B cell (primary cell): ENCODE results near the gene B3GALT6. TPM values are rescaled to one million over a fixed set of nuclear protein-coding genes. Genes with fewer than 3 reads are reported as not detected.

Experiments used
- ATAC-seq: fragments of 200-7000 bp; cut with Tn5 transposase; one replicate; pipeline ENCODE4 v1.10.0; 2021; ENCODE audit warnings: low read depth, mild to moderate bottlenecking, moderate number of reproducible peaks, moderate library complexity
- CTCF ChIA-PET: fragments of 350-600 bp; sonication (Branson Sonifier 250); formaldehyde crosslinking; loops from one replicate; lab custom pipeline; 2021; ENCODE audit warnings: antibody characterized with exemption, inconsistent platforms; lab: Charles Lee
- POLR2A ChIA-PET: fragments of 350-600 bp; sonication (Branson Sonifier 250); formaldehyde crosslinking; loops from one replicate; lab custom pipeline; 2021; ENCODE audit warnings: antibody characterized with exemption; lab: Charles Lee
- DNase-seq: peaks from one replicate; pipeline ENCODE4 v3.0.0; 2013
- H2AFZ ChIP-seq: 2 replicates; pipeline ENCODE4 v1.6.1; 2012; ENCODE audit warnings: mild to moderate bottlenecking, low read depth, low read length; ENCODE audit not compliant: insufficient read depth, poor library complexity, severe bottlenecking
- H3K27ac ChIP-seq, 2 donors: 1 replicate in 1 of 2; 2 replicates in 1 of 2; pipeline ENCODE4 v1.5.1; 2012 to 2013; ENCODE audit warnings: low read length in 2 of 2, mild to moderate bottlenecking in 2 of 2, moderate library complexity in 1 of 2
- H3K27me3 ChIP-seq, 4 experiments: fragments of 200-600 bp in 1 of 4; sonication (generic) in 1 of 4; replicated peaks in 1 of 4; 1 replicate in 2 of 4; 2 replicates in 2 of 4; pipeline versions ENCODE4 v1.6.1 to v1.7.0; 2013 to 2016; ENCODE audit warnings: low read length in 3 of 4, mild to moderate bottlenecking in 2 of 4, mixed read lengths in 1 of 4, moderate library complexity in 1 of 4; ENCODE audit not compliant: insufficient read depth in 4 of 4, control insufficient read depth in 3 of 4; ENCODE audit errors: control extremely low read depth in 1 of 4
- H3K36me3 ChIP-seq, 2 experiments: replicated peaks in 1 of 2; 1 replicate in 1 of 2; 2 replicates in 1 of 2; pipeline versions ENCODE4 v1.6.1 to v1.7.1; 2013; ENCODE audit warnings: low read length in 1 of 2; ENCODE audit not compliant: insufficient read depth in 2 of 2, control insufficient read depth in 1 of 2; ENCODE audit errors: control extremely low read depth in 1 of 2, extremely low read depth in 1 of 2
- H3K4me1 ChIP-seq, 2 donors: fragments of 200-600 bp in 1 of 2; sonication (generic) in 1 of 2; 1 replicate in 1 of 2; 2 replicates in 1 of 2; pipeline versions ENCODE4 v1.5.1 to v1.6.1; 2013 to 2017; ENCODE audit warnings: low read length in 2 of 2; ENCODE audit not compliant: control insufficient read depth in 2 of 2, insufficient read depth in 2 of 2
- H3K4me2 ChIP-seq: replicated peaks from 2 replicates; pipeline ENCODE3; 2012; ENCODE audit warnings: mild to moderate bottlenecking, low read depth, low read length; ENCODE audit not compliant: poor library complexity, severe bottlenecking
- H3K4me3 ChIP-seq, 5 experiments: fragments of 200-600 bp in 1 of 5; sonication (generic) in 1 of 5; 1 replicate in 3 of 5; 2 replicates in 2 of 5; pipeline versions ENCODE4 v1.5.1 to v1.7.0; 2011 to 2016; ENCODE audit warnings: low read length in 4 of 5, mild to moderate bottlenecking in 4 of 5, low read depth in 2 of 5, control low read depth in 1 of 5, moderate library complexity in 1 of 5; ENCODE audit not compliant: insufficient read depth in 1 of 5; ENCODE audit errors: control extremely low read depth in 1 of 5, extremely low read depth in 1 of 5
- H3K79me2 ChIP-seq: fragments of 200-600 bp; sonication (generic); one replicate; pipeline ENCODE4 v1.6.0; 2016; ENCODE audit warnings: low read length; ENCODE audit not compliant: control insufficient read depth, insufficient read depth
- H3K9ac ChIP-seq: fragments of 200-600 bp; sonication (generic); 2 replicates; pipeline ENCODE4 v1.6.1; 2017; ENCODE audit warnings: mild to moderate bottlenecking, low read length, moderate library complexity
- H3K9me3 ChIP-seq, 3 donors: one replicate each; pipeline versions ENCODE4 v1.6.1 to v1.7.1; 2013; ENCODE audit warnings: low read length in 2 of 3; ENCODE audit not compliant: control insufficient read depth in 2 of 3, insufficient read depth in 1 of 3; ENCODE audit errors: control extremely low read depth in 1 of 3
- H4K20me1 ChIP-seq: 2 replicates; pipeline ENCODE4 v1.6.0; 2012; ENCODE audit warnings: mild to moderate bottlenecking, low read length; ENCODE audit not compliant: insufficient read depth, control insufficient read depth, poor library complexity, severe bottlenecking
- H3K27ac Mint-ChIP-seq: one replicate; pipeline ENCODE4 v1.8.0; 2021; ENCODE audit warnings: mixed read lengths
- H3K27me3 Mint-ChIP-seq: one replicate; pipeline ENCODE4 v1.8.0; 2021; ENCODE audit warnings: mixed read lengths
- H3K4me1 Mint-ChIP-seq: one replicate; pipeline ENCODE4 v1.8.0; 2021; ENCODE audit warnings: mixed read lengths
- H3K4me3 Mint-ChIP-seq: one replicate; pipeline ENCODE4 v1.8.0; 2021; ENCODE audit warnings: mixed read lengths
- H3K9me3 Mint-ChIP-seq: one replicate; pipeline ENCODE4 v1.8.0; 2022; ENCODE audit warnings: mixed read lengths; ENCODE audit not compliant: insufficient read depth
- EZH2 ChIP-seq: IDR thresholded peaks from 2 replicates; pipeline ENCODE4 v1.6.1; 2012; ENCODE audit warnings: borderline replicate concordance, low read depth, mild to moderate bottlenecking, moderate library complexity, low read length; ENCODE audit not compliant: insufficient read depth, poor library complexity, severe bottlenecking
- WGBS: methylation state at CpG from one replicate; pipeline ENCODE4 v1.1.5; 2013; ENCODE audit warnings: missing lambda C conversion rate; ENCODE audit not compliant: insufficient coverage; 5-methylcytosine and 5-hydroxymethylcytosine counted together
- intact Hi-C: fragments of 100-400 bp; cut with micrococcal nuclease; formaldehyde crosslinking; loops from one replicate; pipeline ENCODE4 v1.10.0; 2022
- polyA plus RNA-seq: library from polyadenylated mRNA; depleted of rRNA; stranded (reverse); fragments of >200 nt; gene quantifications from 2 replicates; pipeline ENCODE4 v1.2.3, GENCODE V29; 2012
- total RNA-seq, 2 donors: library from RNA; stranded (reverse); fragments of 120-200 nt in 1 of 2; gene quantifications; 1 replicate in 1 of 2; 2 replicates in 1 of 2; pipeline versions ENCODE4 v1.2.3 to v1.2.4, GENCODE V29; 2013 to 2022
- TF ChIP-seq, protein P1 (sequence below): fragments of 200-600 bp; IDR thresholded peaks from one replicate; pipeline ENCODE4 v1.8.0; 2022; ENCODE audit warnings: antibody characterized with exemption, mild to moderate bottlenecking

The B3GALT6 gene
- total and polyA plus RNA-seq, 2 donors (not counting 1 experiment from before 2014, with no cell fraction given), result 5.9 to 21.0 TPM

DNA sequence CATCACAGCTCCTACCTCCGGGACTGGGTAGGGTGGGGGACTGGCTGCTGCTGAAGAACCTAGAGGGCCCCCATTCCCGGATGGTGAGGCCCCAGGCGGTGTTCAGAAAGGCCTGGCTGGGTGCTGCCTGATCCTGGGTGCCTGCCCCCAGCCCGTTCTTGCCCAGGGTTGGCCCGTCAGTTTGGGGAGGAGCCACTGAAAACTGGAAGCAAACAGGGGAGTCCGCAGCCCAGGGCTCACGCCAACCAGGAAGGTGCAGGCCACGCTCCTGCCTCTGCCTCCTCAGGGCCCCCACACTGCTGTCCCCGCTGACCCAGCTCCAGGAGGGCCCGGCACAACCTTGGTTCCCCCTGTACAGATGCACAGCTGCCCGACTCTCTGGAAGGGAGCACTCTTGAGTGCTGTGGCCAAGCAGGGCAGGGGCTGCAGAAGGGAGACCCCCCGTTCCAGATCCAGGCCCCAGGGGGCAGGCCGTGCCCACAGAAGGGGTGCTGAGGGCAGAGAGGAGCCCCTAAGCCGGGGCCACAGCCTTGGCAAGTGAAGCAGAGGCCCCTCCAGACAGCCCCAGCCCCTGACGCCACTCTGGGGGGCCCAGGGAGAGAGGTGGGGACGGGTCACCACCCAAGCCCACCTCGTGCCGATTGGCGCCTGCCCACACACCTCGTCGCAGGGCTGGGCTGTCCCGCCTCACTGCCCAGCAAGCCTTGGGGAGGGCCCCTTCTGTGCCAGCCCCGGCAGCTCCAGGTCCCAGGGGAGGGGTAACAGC lies 9.0 kb downstream of the B3GALT6 start:
- no peak overlapping the region for H3K9ac ChIP-seq
- H3K4me2 ChIP-seq, result no peak overlapping the region
- H3K4me1 ChIP-seq, result peaks cover 15 to 17% of the 10 kb centered on the region in 2 donors
- ATAC-seq (no peak), DNase-seq (no peak)
- H3K4me1 Mint-ChIP-seq, result peaks cover 11% of the 10 kb centered on the region
- no peaks in the 10 kb centered on the region for H3K36me3 ChIP-seq
- TF ChIP-seq, protein P1, sequence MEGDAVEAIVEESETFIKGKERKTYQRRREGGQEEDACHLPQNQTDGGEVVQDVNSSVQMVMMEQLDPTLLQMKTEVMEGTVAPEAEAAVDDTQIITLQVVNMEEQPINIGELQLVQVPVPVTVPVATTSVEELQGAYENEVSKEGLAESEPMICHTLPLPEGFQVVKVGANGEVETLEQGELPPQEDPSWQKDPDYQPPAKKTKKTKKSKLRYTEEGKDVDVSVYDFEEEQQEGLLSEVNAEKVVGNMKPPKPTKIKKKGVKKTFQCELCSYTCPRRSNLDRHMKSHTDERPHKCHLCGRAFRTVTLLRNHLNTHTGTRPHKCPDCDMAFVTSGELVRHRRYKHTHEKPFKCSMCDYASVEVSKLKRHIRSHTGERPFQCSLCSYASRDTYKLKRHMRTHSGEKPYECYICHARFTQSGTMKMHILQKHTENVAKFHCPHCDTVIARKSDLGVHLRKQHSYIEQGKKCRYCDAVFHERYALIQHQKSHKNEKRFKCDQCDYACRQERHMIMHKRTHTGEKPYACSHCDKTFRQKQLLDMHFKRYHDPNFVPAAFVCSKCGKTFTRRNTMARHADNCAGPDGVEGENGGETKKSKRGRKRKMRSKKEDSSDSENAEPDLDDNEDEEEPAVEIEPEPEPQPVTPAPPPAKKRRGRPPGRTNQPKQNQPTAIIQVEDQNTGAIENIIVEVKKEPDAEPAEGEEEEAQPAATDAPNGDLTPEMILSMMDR, result no peak
- TF ChIP-seq EZH2, result no peak
- 55% methylated on average over 23 of the region's 23 CpGs for WGBS
- ChIA-PET POLR2A (interaction anchor here (0.5 to 1.2 kb wide), 2 partner anchors 9 to 104 kb away, joined by 4 to 15 read pairs; no protein-coding TSS in a partner anchor), CTCF (interaction anchor here (2.0 to 2.3 kb wide), 2 partner anchors 10 to 119 kb away, joined by 6 to 7 read pairs; no protein-coding TSS in a partner anchor)
- H2AFZ ChIP-seq, result no peak overlapping the region
- intact Hi-C loops, result no loop called here
- no peak overlapping the region for H3K4me3 ChIP-seq
- H3K9me3 Mint-ChIP-seq, result no peaks in the 10 kb centered on the region
- H3K4me3 Mint-ChIP-seq, result no peak overlapping the region
- H3K79me2 ChIP-seq, result no peaks in the 10 kb centered on the region
- H3K27me3 Mint-ChIP-seq, result no peaks in the 10 kb centered on the region
- H4K20me1 ChIP-seq, result peaks cover 7% of the 10 kb centered on the region
- H3K9me3 ChIP-seq, result peaks cover 0 to 11% (median 0%) of the 10 kb centered on the region in 3 donors
- H3K27ac ChIP-seq, result no peak overlapping the region
- H3K27me3 ChIP-seq, result peaks cover 0 to 49% (median 12%) of the 10 kb centered on the region in 4 experiments
- H3K27ac Mint-ChIP-seq, result no peak overlapping the region
